Renal pelvis (tissue), 4 donors: ENCODE measurements around the gene GRAMD2B. TPM values are rescaled to one million over a fixed set of nuclear protein-coding genes. Genes with fewer than 3 reads are reported as not detected.
"Not testable (repeated sequence)": the region's sequence is repeated elsewhere in the genome, so short reads cannot be mapped to it uniquely, and the experiment has no call there.

Experiments used
- DNase-seq: peaks from one replicate; pipeline ENCODE4 v3.0.0-alpha.2; 2013
- polyA plus RNA-seq, 3 donors: library from polyadenylated mRNA; unstranded; fragments of 120-200 nt; gene quantifications; one replicate each; pipeline ENCODE4 v1.2.1, GENCODE V29; 2013; ENCODE audit not compliant: insufficient read length in 3 of 3

GRAMD2B gene
- polyA plus RNA-seq, 3 donors, result 21.1 to 25.8 (median 25.7) TPM

GRCh38 chr5:126402621-126403555, 20.3 kb upstream of the GRAMD2B start:
- DNase-seq, result no peak

- DNase-seq, result no peak
Observed at GRCh38 chr5:126403876-126404275, 19.3 kb upstream of the GRAMD2B start.

- DNase-seq, result no peak
Observed at GRCh38 chr5:126410623-126411022, 12.6 kb upstream of the GRAMD2B start.

- no peak for DNase-seq
Observed at GRCh38 chr5:126413856-126414255, 9.4 kb upstream of the GRAMD2B start.

- DNase-seq, result peak; percentile 28
Observed at GRCh38 chr5:126414874-126415502, 8.2 kb upstream of the GRAMD2B start.

GRCh38 chr5:126415789-126416188, 7.4 kb upstream of the GRAMD2B start:
- DNase-seq, result no peak

GRCh38 chr5:126416266-126416925, 6.8 kb upstream of the GRAMD2B start:
- no peak for DNase-seq

- DNase-seq, result no peak
Observed at GRCh38 chr5:126417178-126417577, 6.0 kb upstream of the GRAMD2B start.

- no peak for DNase-seq
Observed at GRCh38 chr5:126419102-126419501, 4.1 kb upstream of the GRAMD2B start.

- DNase-seq, result no peak
Observed at GRCh38 chr5:126428421-126428820, 5.2 kb downstream of the GRAMD2B start.

- no peak for DNase-seq
Observed at GRCh38 chr5:126430631-126431030, 7.4 kb downstream of the GRAMD2B start.

GRCh38 chr5:126433701-126434100, 10.5 kb downstream of the GRAMD2B start:
- no peak for DNase-seq

GRCh38 chr5:126435261-126435660, 12.1 kb downstream of the GRAMD2B start:
- no peak for DNase-seq

- no peak for DNase-seq
Observed at GRCh38 chr5:126435714-126436113, 12.5 kb downstream of the GRAMD2B start.

- no peak for DNase-seq
Observed at GRCh38 chr5:126437721-126438120, 14.5 kb downstream of the GRAMD2B start.

- DNase-seq, result no peak
Observed at GRCh38 chr5:126438267-126438666, 15.1 kb downstream of the GRAMD2B start.

GRCh38 chr5:126438868-126439267, 15.7 kb downstream of the GRAMD2B start:
- DNase-seq, result no peak

- DNase-seq, result not testable (repeated sequence)
Observed at GRCh38 chr5:126439724-126440123, 16.5 kb downstream of the GRAMD2B start.

GRCh38 chr5:126441230-126441629, 18.0 kb downstream of the GRAMD2B start:
- no peak for DNase-seq

- DNase-seq, result no peak
Observed at GRCh38 chr5:126443374-126443851, 20.2 kb downstream of the GRAMD2B start.

GRCh38 chr5:126444137-126444536, 20.9 kb downstream of the GRAMD2B start:
- DNase-seq, result no peak

GRCh38 chr5:126445502-126446174, 22.4 kb downstream of the GRAMD2B start:
- DNase-seq, result no peak
